Measurements from ENCODE around the gene FADD.
A peak's percentile ranks its signal among the peaks of the same experiment; 100 is the strongest.
"Not testable (repeated sequence)": the region's sequence is repeated elsewhere in the genome, so short reads cannot be mapped to it uniquely, and the experiment has no call there.

The FADD gene

DNA sequence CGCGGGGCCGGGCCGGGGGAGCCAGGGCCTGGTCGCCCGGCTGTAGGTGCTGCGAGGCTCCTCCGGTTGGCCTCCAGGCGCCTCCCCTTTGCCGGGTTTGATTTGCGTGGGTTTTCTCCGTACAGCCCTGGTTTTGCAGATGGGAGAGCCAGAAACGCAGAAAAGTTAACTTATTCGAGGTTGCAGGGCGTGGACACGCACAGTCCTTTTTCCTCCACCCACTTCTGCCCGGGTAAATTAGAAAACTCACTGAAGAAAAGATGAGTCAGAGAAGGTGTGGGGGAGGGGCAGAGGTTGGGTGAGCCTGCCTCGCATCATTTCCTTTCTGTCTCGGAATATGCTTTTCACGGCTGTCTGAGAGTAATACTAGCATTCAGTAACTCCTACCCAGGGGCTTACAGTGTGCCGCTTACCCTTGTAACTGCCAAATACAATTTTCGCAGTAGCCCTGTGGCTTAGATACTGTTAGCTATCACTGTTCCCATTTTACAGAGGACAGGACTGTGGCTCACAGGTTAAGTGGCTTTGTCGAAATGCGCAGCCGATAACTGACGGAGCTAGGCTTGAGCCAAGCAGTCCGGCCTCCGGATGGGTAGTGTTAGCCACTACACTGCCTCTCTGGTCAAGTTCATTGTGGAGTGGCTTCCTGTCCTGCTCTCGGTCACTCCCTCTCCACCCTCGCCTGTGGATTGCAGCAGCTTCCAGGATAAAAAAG is 812 bp downstream of the FADD start:
- DNase-seq (ENCODE audit: low read depth in 1 of 2, low spot score in 1 of 2), result peak; percentile 62 to 81

DNA sequence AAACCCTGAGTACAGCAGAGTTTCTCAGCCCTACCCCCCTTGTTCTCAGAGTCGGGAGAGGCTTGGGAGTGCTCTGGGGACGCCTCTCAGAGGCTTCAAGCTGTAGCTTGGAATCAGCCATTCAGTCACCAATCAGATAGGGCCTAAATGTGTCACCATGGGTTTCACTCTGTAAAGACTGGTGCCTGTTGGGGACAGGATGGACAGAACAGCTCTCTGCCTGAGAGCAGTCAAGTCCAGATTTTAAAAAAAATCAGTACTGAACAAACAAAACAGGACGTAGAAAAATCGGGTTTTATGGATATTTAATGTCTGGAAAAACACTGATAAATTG is 1.3 kb downstream of the FADD start:
- DNase-seq (ENCODE audit: low read depth in 1 of 2, low spot score in 1 of 2), result no peak

DNA sequence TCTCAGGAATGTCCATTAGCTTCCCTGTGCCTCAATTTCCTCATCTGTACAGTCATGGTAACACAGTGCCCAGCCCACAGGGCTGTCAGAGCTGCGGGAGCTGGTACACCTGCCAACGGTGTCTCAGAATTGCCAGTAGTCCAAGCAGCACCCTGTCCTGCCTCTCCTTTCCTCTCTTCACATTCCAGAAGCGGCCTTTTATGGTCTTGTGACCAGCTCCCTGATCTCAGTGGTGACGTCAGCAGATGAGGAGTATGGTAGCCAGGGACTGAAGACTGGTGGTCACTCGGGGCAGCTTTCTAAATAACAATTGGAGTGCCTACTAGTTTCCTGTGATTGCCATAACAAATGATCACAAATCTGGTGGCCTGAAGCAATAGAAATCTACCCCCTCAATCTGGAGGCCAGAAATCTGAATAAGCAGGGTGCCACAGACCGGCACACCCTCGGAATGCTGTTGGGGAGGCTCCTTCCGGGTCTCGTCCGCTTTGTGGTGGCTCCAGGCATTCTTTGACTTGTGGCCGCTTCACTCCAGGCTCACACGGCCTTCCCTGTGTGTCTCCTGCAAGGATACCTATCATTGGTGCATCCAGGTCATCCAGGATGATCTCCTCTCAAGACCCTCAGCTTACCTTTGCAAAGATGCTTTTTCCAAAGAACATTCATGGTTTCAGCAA is 2.1 kb downstream of the FADD start:
- DNase-seq (ENCODE audit: low read depth in 1 of 2, low spot score in 1 of 2), result no peak

DNA sequence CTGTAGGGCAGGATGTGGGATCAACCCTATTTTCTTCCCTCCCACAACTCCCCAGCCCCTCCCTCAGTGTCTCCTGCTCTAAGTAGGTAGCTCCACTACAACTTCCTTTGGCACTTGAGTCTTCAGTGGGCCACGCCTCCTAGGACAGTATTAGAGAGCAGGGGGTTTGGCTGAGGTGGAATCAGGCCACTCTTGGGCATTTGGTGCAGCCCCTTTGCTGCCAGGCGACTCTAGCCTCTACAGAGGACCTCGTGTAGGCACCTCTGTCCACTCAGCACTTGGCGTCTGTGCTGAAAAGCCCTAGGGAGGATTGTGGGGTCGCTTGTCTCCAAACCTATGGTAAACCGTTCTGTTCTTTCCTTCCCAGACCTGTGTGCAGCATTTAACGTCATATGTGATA is 2.7 kb downstream of the FADD start:
- DNase-seq (ENCODE audit: low read depth in 1 of 2, low spot score in 1 of 2), result no peak

DNA sequence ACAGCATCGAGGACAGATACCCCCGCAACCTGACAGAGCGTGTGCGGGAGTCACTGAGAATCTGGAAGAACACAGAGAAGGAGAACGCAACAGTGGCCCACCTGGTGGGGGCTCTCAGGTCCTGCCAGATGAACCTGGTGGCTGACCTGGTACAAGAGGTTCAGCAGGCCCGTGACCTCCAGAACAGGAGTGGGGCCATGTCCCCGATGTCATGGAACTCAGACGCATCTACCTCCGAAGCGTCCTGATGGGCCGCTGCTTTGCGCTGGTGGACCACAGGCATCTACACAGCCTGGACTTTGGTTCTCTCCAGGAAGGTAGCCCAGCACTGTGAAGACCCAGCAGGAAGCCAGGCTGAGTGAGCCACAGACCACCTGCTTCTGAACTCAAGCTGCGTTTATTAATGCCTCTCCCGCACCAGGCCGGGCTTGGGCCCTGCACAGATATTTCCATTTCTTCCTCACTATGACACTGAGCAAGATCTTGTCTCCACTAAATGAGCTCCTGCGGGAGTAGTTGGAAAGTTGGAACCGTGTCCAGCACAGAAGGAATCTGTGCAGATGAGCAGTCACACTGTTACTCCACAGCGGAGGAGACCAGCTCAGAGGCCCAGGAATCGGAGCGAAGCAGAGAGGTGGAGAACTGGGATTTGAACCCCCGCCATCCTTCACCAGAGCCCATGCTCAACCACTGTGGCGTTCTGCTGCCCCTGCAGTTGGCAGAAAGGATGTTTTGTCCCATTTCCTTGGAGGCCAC is 3.3 kb downstream of the FADD start:
- DNase-seq (ENCODE audit: low read depth in 1 of 2, low spot score in 1 of 2), result no peak

DNA sequence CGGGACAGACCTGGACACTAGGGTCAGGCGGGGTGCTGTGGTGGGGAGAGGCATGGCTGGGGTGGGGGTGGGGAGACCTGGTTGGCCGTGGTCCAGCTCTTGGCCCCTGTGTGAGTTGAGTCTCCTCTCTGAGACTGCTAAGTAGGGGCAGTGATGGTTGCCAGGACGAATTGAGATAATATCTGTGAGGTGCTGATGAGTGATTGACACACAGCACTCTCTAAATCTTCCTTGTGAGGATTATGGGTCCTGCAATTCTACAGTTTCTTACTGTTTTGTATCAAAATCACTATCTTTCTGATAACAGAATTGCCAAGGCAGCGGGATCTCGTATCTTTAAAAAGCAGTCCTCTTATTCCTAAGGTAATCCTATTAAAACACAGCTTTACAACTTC is 3.9 kb downstream of the FADD start:
- DNase-seq (ENCODE audit: low read depth in 1 of 2, low spot score in 1 of 2), result no peak

DNA sequence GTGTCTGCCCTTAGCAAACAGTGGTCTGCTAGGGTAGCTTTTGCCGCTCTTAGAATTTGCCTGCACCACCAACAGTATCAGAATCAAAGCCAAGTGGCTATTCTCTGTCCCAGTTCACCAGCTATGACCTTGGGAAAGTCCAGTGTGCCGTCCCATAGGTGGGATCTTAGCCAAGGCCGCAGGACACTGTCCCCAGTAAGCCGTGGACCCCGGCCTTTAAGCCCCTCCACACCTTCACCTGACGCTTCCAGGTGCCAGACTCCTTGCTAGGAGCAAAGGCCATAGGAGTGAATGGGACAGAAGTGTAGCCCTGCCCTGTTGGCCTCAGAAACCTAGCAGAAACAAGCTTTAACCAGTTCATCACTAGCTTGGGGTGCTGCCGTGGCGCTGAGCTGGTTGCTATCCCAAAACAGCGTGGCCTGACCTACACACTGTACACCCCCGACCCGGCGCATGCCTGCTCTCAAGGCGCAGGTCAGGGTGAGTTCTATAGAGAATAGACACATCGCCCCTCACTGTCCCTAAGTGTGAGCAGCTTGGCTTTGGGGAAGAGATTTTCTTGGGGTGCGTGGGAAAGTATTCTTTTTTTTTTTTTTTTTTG is 4.5 kb downstream of the FADD start:
- DNase-seq (ENCODE audit: low read depth in 1 of 2, low spot score in 1 of 2), result no peak

DNA sequence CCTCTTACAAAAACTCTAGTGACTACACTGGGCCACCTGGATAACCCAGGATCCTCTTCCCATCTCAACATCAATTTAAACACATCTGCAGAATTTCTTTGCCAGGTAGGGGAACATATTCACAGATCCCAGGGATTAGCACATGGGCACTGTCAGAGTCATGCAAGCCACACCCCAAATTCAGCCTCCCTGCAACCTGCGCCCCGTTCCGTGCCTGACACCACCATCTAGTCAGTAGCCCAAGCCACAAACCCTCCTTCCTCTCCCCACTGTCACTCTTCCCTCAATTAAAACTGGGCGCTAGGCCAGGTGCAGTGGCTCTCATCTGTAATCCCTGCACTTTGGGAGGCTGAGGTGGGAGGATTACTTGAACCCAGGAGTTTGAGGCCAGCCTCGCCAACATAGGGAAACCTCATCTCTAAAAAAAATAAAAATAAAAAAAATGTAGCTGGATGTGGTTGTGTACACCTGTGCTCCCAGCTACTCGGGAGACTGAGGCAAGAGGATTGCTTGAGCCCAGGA is 6.4 kb downstream of the FADD start:
- no peak for DNase-seq (ENCODE audit: low read depth in 1 of 2, low spot score in 1 of 2)

DNA sequence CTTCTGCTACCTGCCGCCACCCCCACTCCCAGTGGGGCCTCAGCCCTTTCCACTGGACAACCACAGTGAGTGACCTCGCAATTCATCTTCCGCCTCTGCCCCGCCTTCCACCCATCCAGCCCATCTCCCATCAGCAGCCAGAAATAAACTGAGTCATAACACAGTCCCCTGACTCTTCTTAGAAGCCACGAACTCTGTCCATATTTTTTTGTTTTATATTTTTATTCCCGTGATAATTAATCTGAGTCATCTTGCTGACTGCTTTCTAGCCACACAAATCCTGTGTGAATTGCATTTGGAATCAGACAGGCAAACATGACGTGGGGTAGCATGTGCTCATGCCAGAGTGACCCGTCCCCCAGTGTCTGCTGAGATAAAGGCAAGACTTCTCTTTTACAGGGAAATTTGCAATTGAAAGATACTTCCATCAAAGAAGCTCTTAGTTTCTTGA is 7.0 kb downstream of the FADD start:
- no peak for DNase-seq (ENCODE audit: low read depth in 1 of 2, low spot score in 1 of 2)

DNA sequence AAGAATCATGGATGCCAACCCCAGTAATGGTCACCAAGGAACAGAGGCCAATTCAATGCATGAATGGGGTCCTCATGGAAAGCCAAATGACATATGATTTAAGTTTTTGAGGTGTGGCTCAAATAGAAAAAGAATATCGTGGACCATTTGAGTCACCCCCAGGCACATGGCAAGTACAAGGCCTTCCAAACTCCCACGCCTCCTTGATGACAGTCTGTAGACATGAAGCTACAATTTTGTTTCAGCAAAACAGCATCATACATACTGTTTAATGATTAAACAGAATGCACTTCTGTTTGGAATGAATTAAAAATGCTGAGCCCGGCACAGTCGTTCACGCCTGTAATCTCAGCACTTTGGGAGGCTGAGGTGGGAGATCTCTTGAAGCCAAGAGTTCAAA is 7.4 kb downstream of the FADD start:
- no peak for DNase-seq (ENCODE audit: low read depth in 1 of 2, low spot score in 1 of 2)

DNA sequence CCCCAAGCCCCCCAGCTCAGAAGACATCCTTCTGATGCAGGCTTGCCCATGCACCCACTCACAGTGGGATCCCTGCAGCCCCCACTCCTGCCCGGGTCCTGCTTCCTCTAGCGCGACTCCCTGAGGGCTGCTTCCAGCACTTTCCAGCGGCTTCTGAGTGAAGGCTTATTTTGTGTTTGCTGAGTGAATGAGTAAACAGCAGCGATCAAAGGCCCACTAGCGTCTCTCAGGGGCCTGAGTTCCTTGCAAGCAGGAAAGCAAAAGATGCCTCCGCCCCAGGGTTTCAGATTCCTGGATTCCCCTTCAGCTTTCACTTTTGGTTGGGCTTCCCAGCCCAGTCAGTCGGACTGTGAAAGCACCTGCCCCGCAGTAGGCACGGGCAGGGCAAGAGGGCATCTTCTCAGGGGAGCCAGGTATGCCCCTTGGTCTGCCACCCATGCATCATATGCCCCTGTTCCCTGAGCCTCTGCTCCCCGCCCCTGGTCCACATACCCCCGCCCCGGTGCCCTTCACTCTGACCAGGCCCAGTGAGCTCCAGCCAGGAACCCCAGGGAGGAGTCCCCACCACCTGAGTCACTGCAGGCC is 9.2 kb downstream of the FADD start:
- DNase-seq (ENCODE audit: low read depth in 1 of 2, low spot score in 1 of 2), result no peak

DNA sequence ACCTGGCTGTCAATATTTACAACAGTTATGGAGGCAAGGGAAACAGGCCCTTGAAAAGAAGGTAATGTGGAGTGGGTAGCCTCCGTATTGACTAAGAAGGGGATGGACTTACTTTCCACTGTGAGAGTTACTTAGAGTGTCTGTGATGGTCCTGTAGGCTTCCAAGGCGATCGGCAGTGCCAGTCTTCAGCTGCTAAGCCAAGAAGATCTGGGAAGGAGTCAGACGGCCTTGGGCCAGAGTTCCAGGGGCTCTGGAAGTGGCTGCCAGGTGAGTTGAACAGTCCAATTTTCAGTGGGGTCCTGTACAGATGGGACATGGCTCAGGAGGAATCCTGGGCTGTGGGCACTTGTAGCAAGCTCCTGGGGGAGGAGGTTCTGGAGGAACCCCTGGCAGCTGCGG is 14.3 kb downstream of the FADD start:
- DNase-seq (ENCODE audit: low read depth in 1 of 2, low spot score in 1 of 2), result not testable (repeated sequence)

DNA sequence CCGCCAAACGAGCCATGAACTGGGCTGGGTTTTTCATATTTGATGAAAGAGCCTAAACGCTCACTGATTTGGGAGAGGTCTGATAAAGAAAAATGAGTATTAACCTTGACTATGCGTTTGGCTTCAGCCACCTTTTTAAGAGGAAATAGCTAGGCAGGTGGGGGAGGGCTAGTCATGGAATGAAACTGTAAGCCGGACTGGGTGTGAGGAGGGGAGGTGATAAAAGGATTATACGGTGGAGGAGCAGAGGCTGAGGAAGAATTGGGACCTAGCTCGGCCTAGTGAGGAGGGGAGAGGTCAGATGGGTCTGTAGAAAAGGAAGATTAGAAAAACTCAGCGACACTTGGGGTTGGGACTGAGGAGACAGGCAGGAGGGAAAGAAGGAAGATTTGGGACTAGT is 15.0 kb downstream of the FADD start:
- not testable (repeated sequence) for DNase-seq (ENCODE audit: low read depth in 1 of 2, low spot score in 1 of 2)

DNA sequence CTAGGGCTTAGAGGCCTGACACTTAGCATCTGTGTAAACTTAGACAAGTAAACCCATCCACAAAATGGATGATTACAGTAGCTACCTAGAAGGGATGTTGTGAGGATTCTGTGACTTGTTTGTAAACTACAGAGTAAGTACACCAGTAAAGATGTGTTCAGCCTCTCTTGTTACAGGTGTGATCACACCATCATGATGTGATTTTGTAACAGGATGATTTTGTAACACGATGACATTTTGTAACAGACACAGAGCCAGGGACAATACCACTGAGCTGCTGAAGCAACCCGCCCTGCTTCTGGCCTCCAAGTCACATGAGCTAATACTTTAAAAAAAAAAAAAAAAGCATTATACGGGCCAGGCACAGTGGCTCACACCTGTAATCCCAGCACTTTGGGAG is 17.0 kb downstream of the FADD start:
- DNase-seq (ENCODE audit: low read depth in 1 of 2, low spot score in 1 of 2), result no peak

DNA sequence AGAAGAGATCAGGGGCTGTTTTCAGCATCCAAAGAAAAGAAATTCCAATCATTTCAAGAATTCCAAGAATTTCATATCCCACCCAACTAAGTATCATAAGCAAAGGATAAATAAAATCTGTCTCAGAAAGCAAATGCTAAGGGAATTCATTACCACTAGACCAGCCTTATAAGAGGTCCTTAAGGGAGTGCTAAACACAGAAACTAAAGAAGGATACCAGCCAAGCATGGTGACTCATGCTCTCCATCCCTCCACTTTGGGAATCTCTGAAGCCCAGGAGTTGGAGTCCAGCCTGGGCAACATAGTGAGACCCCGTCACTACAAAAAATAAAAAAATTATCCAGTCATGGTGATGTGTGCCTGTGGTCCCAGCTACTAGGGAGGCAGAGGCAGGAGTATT is 17.8 kb downstream of the FADD start:
- DNase-seq (ENCODE audit: low read depth in 1 of 2, low spot score in 1 of 2), result no peak

DNA sequence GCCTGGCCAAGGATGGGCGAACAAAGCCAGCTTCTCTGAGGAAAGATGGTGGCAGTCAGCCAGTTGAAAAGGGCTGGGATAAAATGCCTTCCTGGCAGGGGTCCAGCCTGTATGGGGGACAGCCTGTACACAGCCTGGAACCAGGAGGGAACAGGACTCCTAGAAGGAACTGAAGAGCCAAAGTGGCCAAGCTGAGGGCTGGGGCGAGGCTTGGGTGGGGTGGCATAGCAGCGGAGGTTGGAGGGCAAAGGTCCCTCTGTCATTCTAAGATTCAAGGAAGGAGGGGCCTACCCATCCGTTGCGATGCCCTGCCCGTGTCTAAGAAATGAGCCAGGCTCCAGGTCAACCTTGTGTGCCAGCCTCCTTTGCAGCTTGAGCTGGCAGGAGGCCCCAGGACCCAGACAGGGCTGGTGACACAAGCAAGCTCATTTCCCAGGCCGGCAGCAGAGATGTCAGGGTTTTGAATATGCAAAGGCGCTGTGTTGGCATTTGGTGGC is 22.6 kb downstream of the FADD start:
- no peak for DNase-seq (ENCODE audit: low read depth in 1 of 2, low spot score in 1 of 2)

DNA sequence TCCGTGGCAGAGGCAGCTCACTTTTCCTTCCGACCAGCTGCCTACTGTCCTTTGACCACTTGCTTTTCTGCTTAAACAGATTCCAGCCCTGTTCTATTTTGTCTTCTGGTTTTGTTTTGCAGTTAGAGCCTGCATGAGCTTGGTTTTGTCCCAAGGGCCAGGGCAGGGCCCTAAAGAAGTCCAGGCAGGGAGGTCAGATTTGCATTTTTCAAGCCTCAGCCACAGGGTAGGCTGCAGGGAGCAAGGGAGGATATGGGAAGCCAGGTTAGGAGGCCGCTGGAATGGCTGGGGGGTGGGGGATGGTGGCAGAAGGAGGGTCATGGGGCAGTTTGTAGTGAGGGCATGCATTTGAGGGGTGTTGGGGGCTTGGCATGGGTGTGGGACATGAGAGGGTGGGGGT is 23.1 kb downstream of the FADD start:
- no peak for DNase-seq (ENCODE audit: low read depth in 1 of 2, low spot score in 1 of 2)

DNA sequence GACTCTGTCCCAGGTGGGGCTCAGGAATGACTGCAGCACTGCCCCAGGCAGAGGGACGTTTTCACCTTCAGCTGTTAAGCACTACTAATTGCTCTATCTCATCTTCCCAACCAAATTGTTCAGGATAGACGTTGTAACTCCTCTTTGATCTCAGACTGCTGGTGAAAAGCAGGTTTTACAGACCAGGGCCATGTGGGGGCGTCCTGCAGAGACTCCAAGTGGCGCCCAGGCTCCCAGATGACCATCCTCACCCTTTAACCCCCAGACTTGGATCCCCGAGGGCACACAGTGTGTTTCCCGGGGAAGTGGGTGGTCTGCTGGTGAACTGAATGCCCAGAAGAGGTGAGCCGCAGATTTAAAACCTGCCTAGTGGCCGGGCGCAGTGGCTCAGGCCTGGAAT is 23.9 kb downstream of the FADD start:
- DNase-seq (ENCODE audit: low read depth in 1 of 2, low spot score in 1 of 2), result no peak

DNA sequence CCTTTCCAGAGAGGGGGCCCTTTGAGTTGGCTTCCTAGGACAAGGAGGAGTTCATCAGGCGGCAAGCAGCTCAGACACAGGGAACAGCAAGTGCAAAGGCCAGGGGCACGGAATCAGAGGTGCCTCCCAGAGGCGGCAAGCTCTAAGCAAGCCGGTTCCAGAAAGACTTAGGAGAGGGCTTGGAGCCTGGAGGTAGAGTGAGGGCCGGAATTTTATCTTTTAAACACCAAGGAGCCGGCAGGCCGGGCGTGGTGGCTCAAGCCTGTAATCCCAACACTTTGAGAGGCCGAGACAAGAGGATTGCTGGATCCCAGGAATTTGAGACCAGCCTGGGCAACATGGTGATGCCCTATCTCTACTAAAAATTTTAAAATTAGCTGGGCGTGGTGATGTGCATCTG is 26.6 kb downstream of the FADD start:
- no peak for DNase-seq (ENCODE audit: low read depth in 1 of 2, low spot score in 1 of 2)

DNA sequence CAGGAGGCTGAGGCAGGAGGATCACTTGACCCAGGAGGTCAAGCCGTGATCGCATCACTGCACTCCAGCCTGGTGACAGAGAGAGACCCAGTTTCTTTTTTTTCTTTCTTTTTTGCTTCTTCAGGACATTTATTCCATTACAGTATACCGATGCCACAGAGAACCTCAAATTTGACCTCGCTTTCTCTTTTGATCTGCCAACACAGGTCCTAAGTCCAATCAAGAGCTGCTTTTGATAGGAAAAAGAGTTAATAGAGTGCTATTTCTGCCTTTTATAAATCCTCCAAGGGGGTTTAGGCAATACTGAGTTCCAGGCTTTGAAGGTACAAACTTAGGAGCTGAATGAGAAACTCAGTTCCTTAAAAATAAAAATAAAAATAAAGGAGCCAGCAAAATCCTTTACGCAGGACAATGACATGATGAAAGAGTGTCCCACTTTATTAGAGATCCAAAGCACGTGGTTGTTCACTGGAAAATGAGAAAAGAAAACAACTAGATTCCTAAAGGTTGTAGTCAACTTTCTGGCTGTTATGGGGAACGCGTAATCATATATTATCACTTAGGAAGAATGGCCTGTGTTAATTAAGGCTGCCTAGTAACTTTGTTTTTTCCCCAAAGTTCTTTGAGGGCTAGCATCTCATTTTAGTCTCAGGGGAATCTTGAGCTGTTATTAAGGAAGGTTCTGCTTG is 27.2 kb downstream of the FADD start:
- no peak for DNase-seq (ENCODE audit: low read depth in 1 of 2, low spot score in 1 of 2)

All from stimulated activated CD4-positive, alpha-beta T cell treated with anti-CD3 and anti-CD28 coated beads, Interleukin-15, amount 100 ng/mL, for 1 hour (primary cell).